K562 (cell line): Measurements from ENCODE around the gene SH3PXD2B. TPM values are rescaled to one million over a fixed set of nuclear protein-coding genes. Genes with fewer than 3 reads are reported as not detected.

Source experiments
- ATAC-seq: fragments of 200-7000 bp; cut with Tn5 transposase; 3 replicates; pipeline ENCODE4 v1.9.1; 2020; ENCODE audit warnings: moderate library complexity
- BruUV-seq: library from RNA; stranded (reverse); fragments of 400-500 nt; replicated peaks from 2 replicates; lab custom pipeline; 2021; lab: Mats Ljungman, UMichigan
- CTCF ChIA-PET: fragments of 300-600 bp; formaldehyde crosslinking; extraction: SDS; loops from one replicate; lab custom pipeline; 2021; ENCODE audit warnings: low intra/inter-chr PET ratio; lab: Yijun Ruan, JAX
- POLR2A ChIA-PET: fragments of 300-600, 350-650 bp; sonication (Branson Sonifier 250); formaldehyde crosslinking; extraction: SDS; loops from one replicate; lab custom pipeline; 2021; ENCODE audit warnings: antibody characterized with exemption, inconsistent platforms; lab: Yijun Ruan, JAX
- DNase-seq, 4 experiments: peaks; one replicate each; pipeline versions ENCODE4 v3.0.0 to v3.0.0-alpha.2; 2011 to 2018; ENCODE audit warnings: low spot score in 3 of 4, mixed read lengths in 3 of 4; ENCODE audit errors: extremely low read depth in 1 of 4
- FAIRE-seq: peaks from 2 replicates; lab custom pipeline; 2011; peaks lifted over from hg19 to GRCh38; lab: Jason Lieb, UNC
- H2AFZ ChIP-seq: 2 replicates; pipeline ENCODE4 v1.6.0; 2011; ENCODE audit warnings: low read depth, low read length, control low read depth, inconsistent platforms
- H3K27ac ChIP-seq: fragments of 200-600 bp; 3 replicates; pipeline ENCODE4 v1.8.0; 2011; ENCODE audit warnings: low read depth, mild to moderate bottlenecking, control low read depth, inconsistent platforms, low read length, moderate library complexity, mixed read lengths; ENCODE audit errors: extremely low read depth
- H3K27me3 ChIP-seq, 2 experiments: fragments of 300-600 bp in 1 of 2; 2 replicates in 1 of 2; 3 replicates in 1 of 2; pipeline versions ENCODE4 v1.6.0 to v1.8.0; 2011; ENCODE audit warnings: inconsistent platforms in 2 of 2, low read length in 2 of 2, mild to moderate bottlenecking in 1 of 2, mixed read lengths in 1 of 2, moderate library complexity in 1 of 2; ENCODE audit not compliant: control insufficient read depth in 2 of 2, insufficient read depth in 2 of 2
- H3K36me3 ChIP-seq: fragments of 300-600 bp; 3 replicates; pipeline ENCODE4 v1.8.0; 2011; ENCODE audit warnings: mild to moderate bottlenecking, low read length, inconsistent platforms; ENCODE audit not compliant: control insufficient read depth, insufficient read depth
- H3K4me1 ChIP-seq, 2 experiments: fragments of 200-600 bp in 1 of 2; replicated peaks in 1 of 2; 2 replicates in 1 of 2; 3 replicates in 1 of 2; pipeline versions ENCODE4 v1.5.1 to v1.8.0; 2011; ENCODE audit warnings: inconsistent platforms in 2 of 2, low read length in 2 of 2, mild to moderate bottlenecking in 1 of 2, mixed read lengths in 1 of 2, moderate library complexity in 1 of 2; ENCODE audit not compliant: control insufficient read depth in 2 of 2, insufficient read depth in 2 of 2
- H3K4me2 ChIP-seq: 2 replicates; pipeline ENCODE4 v1.6.1; 2011; ENCODE audit warnings: low read length, control low read depth, inconsistent platforms, mixed read lengths; ENCODE audit not compliant: insufficient read depth
- H3K4me3 ChIP-seq: fragments of 200-600 bp; sonication (generic), shearing (Covaris generic); 2 replicates; pipeline ENCODE4 v1.5.1; 2016; ENCODE audit warnings: control low read depth, inconsistent platforms
- H3K79me2 ChIP-seq: fragments of 200-600 bp; 3 replicates; pipeline ENCODE4 v1.8.0; 2011; ENCODE audit warnings: low read length, inconsistent platforms; ENCODE audit not compliant: control insufficient read depth, insufficient read depth
- H3K9ac ChIP-seq, 2 experiments: 2 replicates each; pipeline versions ENCODE4 v1.6.0 to v1.6.1; 2011; ENCODE audit warnings: low read depth in 2 of 2, low read length in 2 of 2, control low read depth in 1 of 2, inconsistent platforms in 1 of 2, mild to moderate bottlenecking in 1 of 2, mixed read lengths in 1 of 2; ENCODE audit not compliant: insufficient read depth in 1 of 2
- H3K9me1 ChIP-seq: one replicate; pipeline ENCODE4 v1.6.0; 2011; ENCODE audit warnings: inconsistent platforms, mild to moderate bottlenecking, low read length, moderate library complexity; ENCODE audit not compliant: control insufficient read depth, insufficient read depth
- H3K9me3 ChIP-seq: replicated peaks from 2 replicates; pipeline ENCODE4 v1.5.1; 2011; ENCODE audit warnings: low read depth, low read length, inconsistent platforms; ENCODE audit not compliant: control insufficient read depth, insufficient read depth
- H4K20me1 ChIP-seq: replicated peaks from 2 replicates; pipeline ENCODE4 v1.6.1; 2011; ENCODE audit warnings: low read length, inconsistent platforms, mixed read lengths; ENCODE audit not compliant: control insufficient read depth, insufficient read depth
- BHLHE40 ChIP-seq: IDR thresholded peaks from 2 replicates; pipeline ENCODE4 v1.6.1; 2011; ENCODE audit warnings: low read length, improper control_type of control experiment
- CBFA2T3 ChIP-seq: fragments of 450-650 bp; IDR thresholded peaks from 2 replicates; pipeline ENCODE4 v1.6.1; 2017
- CREB1 ChIP-seq, 2 experiments: sonication (generic) in 1 of 2; formaldehyde crosslinking in 1 of 2; IDR thresholded peaks; 2 replicates each; pipeline versions ENCODE4 v1.6.1 to v1.8.0; 2012 to 2022; ENCODE audit warnings: inconsistent platforms in 1 of 2, mild to moderate bottlenecking in 1 of 2, missing genetic modification reagents in 1 of 2, moderate library complexity in 1 of 2
- DMBX1 ChIP-seq: fragments of 250-450 bp; sonication (Bioruptor Pico); IDR thresholded peaks from 2 replicates; pipeline ENCODE4 v1.8.0; 2022; ENCODE audit warnings: inconsistent platforms, mild to moderate bottlenecking, moderate library complexity, borderline replicate concordance
- FOXO4 ChIP-seq: fragments of 450-650 bp; formaldehyde crosslinking; IDR thresholded peaks from 2 replicates; pipeline ENCODE4 v1.4.0; 2020; ENCODE audit warnings: mild to moderate bottlenecking, moderate library complexity
- GATAD2A ChIP-seq: fragments of 450-650 bp; IDR thresholded peaks from 2 replicates; pipeline ENCODE4 v1.6.1; 2017
- KDM1A ChIP-seq, 2 experiments: fragments of 450-650 bp; IDR thresholded peaks; 2 replicates each; pipeline ENCODE4 v1.6.1; 2016; ENCODE audit warnings: mild to moderate bottlenecking in 2 of 2
- MCM7 ChIP-seq, 2 experiments: fragments of 450-650 bp; IDR thresholded peaks; 2 replicates each; pipeline ENCODE4 v1.6.1; 2016 to 2018
- PRPF4 ChIP-seq: fragments of 200-400 bp; formaldehyde crosslinking; IDR thresholded peaks from one replicate; pipeline ENCODE4 v1.6.1; 2017; ENCODE audit warnings: low read length, low read depth, mild to moderate bottlenecking; ENCODE audit not compliant: insufficient read depth, poor library complexity, severe bottlenecking
- PURB ChIP-seq: sonication (generic); formaldehyde crosslinking; IDR thresholded peaks from 2 replicates; pipeline ENCODE4 v1.9.0; 2021; ENCODE audit warnings: low read depth, mild to moderate bottlenecking, missing genetic modification reagents
- RCOR1 ChIP-seq, 2 experiments: IDR thresholded peaks; 2 replicates each; pipeline ENCODE4 v1.6.1; 2012; ENCODE audit warnings: low read depth in 2 of 2, low read length in 2 of 2, borderline replicate concordance in 1 of 2, improper control_type of control experiment in 1 of 2
- SUPT5H ChIP-seq: fragments of 450-650 bp; IDR thresholded peaks from 2 replicates; pipeline ENCODE4 v1.6.1; 2016
- VEZF1 ChIP-seq: fragments of 200-800 bp; sonication (Bioruptor generic); IDR thresholded peaks from 2 replicates; pipeline ENCODE4 v1.6.1; 2017; ENCODE audit warnings: missing genetic modification characterization, missing compliant biosample characterization
- XRCC4 ChIP-seq: IDR thresholded peaks from one replicate; pipeline ENCODE4 v1.6.1; 2011; ENCODE audit not compliant: insufficient read depth, insufficient read length; ENCODE audit errors: extremely low read depth
- ZNF324 ChIP-seq: fragments of 250-450 bp; sonication (Bioruptor Pico); IDR thresholded peaks from 2 replicates; pipeline ENCODE4 v1.4.0; 2020; ENCODE audit warnings: mild to moderate bottlenecking
- ZNF445 ChIP-seq: fragments of 250-450 bp; sonication (Bioruptor Pico); IDR thresholded peaks from 2 replicates; pipeline ENCODE4 v1.4.0; 2020; ENCODE audit warnings: low read depth, mild to moderate bottlenecking, moderate library complexity
- ZNF644 ChIP-seq: fragments of 200-800 bp; sonication (Bioruptor generic); IDR thresholded peaks from 2 replicates; pipeline ENCODE4 v1.6.1; 2016; ENCODE audit warnings: low read depth, missing genetic modification characterization, missing compliant biosample characterization
- ZNF696 ChIP-seq: fragments of 250-450 bp; sonication (Bioruptor Pico); conservative IDR thresholded peaks from 2 replicates; pipeline ENCODE4 v1.4.0; 2020; ENCODE audit warnings: mild to moderate bottlenecking, moderate library complexity
- WGBS: fragments of 100-300 bp; shearing (Covaris generic); methylation state at CpG from one replicate; pipeline ENCODE4 v1.1.6; 2016; ENCODE audit warnings: low coverage, mixed read lengths; ENCODE audit not compliant: insufficient coverage; ENCODE audit errors: missing lambda C conversion rate; 5-methylcytosine and 5-hydroxymethylcytosine counted together
- in situ Hi-C: fragments of 300-500 bp; cut with MboI; formaldehyde crosslinking; loops from 4 replicates; pipeline ENCODE4 v1.15.0; 2018; ENCODE audit warnings: inconsistent platforms, mixed read lengths
- intact Hi-C: fragments of 100-400 bp; cut with micrococcal nuclease; formaldehyde crosslinking; loops from 2 replicates; pipeline ENCODE4 v1.14.2; 2022
- polyA plus RNA-seq, 8 experiments: library from polyadenylated mRNA; depleted of rRNA in 4 of 8; stranded (reverse) in 5 of 8; unstranded in 3 of 8; fragments of >200 nt; fragmentation: Nextera tagmentation in 2 of 8; fragmentation: Illumina TruSeq in 1 of 8; extraction: Ambion mirVana in 2 of 8; extraction: Trizol in 1 of 8; gene quantifications; 2 replicates each; pipeline versions ENCODE4 v1.2.1 to v1.2.3, GENCODE V29; 2011 to 2014; ENCODE audit warnings: inconsistent platforms in 1 of 8, missing spikeins in 1 of 8
- total RNA-seq, 7 experiments: library from RNA; depleted of rRNA in 6 of 7; stranded (reverse); fragments of >200 nt in 6 of 7; fragmentation: Illumina TruSeq in 2 of 7; extraction: Trizol in 2 of 7; gene quantifications; 2 replicates each; pipeline versions ENCODE4 v1.2.1 to v1.2.3, GENCODE V29; 2011 to 2021; ENCODE audit warnings: low replicate concordance in 1 of 7

Gene SH3PXD2B
- total and polyA plus RNA-seq, 9 of the 15 experiments (the other 6 are each of a cell fraction or from before 2014, with no cell fraction given) = 0.04 to 0.66 (median 0.19) TPM

- ATAC-seq (no peak), DNase-seq (no peak), FAIRE-seq (no peak)
- no peaks in the 10 kb centered on the region; a peak in 2 of 5 replicates for H3K4me1 ChIP-seq
- H3K9me3 ChIP-seq = no peaks in the 10 kb centered on the region
- no peak overlapping the region for H2AFZ ChIP-seq
- no peak overlapping the region for H3K4me3 ChIP-seq
- no peaks in the 10 kb centered on the region for H3K9me1 ChIP-seq
- peaks cover 12% of the 10 kb centered on the region; the same call in 1 of the 2 replicates for H4K20me1 ChIP-seq
- H3K27me3 ChIP-seq = peaks cover 9 to 52% of the 10 kb centered on the region in 2 experiments; a peak in 4 of 5 replicates
- 6% methylated on average over 4 of the region's 4 CpGs for WGBS
- TF ChIP-seq GATAD2A (no peak), CREB1 (IDR thresholded peaks at IDR 0.05) (no peak), CREB1 (CRISPR knock-in tag; IDR thresholded peaks at IDR 0.05) (no peak), ZNF644 (tag) (no peak), ZNF324 (CRISPR knock-in tag) (no peak), PURB (no peak), XRCC4 (no peak), BHLHE40 (no peak), ZNF696 (CRISPR knock-in tag) (no peak), VEZF1 (CRISPR knock-in tag) (no peak), CBFA2T3 (no peak), PRPF4 (no peak), DMBX1 (CRISPR knock-in tag) (no peak), SUPT5H (no peak), ZNF445 (no peak), RCOR1 (IDR thresholded peaks at IDR 0.05; ENCODE audit: borderline replicate concordance in 1 of 2, low read depth in 2 of 2, low read length in 2 of 2) (no peak), FOXO4 (CRISPR knock-in tag) (no peak), KDM1A (IDR thresholded peaks at IDR 0.05) (no peak), MCM7 (IDR thresholded peaks at IDR 0.05) (no peak)
- in situ Hi-C loops (no loop called here), intact Hi-C loops (no loop called here)
- ChIA-PET POLR2A (no interaction called here), CTCF (no interaction called here)
- no TSS peak for BruUV-seq
- H3K9ac ChIP-seq = no peak overlapping the region
- no peak overlapping the region for H3K4me2 ChIP-seq
- H3K27ac ChIP-seq = no peak overlapping the region
- no peaks in the 10 kb centered on the region for H3K79me2 ChIP-seq
- H3K36me3 ChIP-seq = no peaks in the 10 kb centered on the region
Measured at GRCh38 chr5:172413601-172414171, 40.6 kb downstream of the SH3PXD2B start.
